IMR-90 (cell line): ENCODE data around the gene RAI1. TPM values are rescaled to one million over a fixed set of nuclear protein-coding genes. Genes with fewer than 3 reads are reported as not detected.

ENCODE experiments used
- ATAC-seq: fragments of 200-7000 bp; cut with Tn5 transposase; 2 replicates; pipeline ENCODE4 v1.9.1; 2020; ENCODE audit warnings: low read depth, mild to moderate bottlenecking, moderate library complexity
- BruUV-seq: library from RNA; stranded (reverse); fragments of 400-500 nt; replicated peaks from 2 replicates; lab custom pipeline; 2021; lab: Mats Ljungman, UMichigan
- CTCF ChIA-PET: fragments of 300-600 bp; formaldehyde crosslinking; extraction: SDS; loops from one replicate; lab custom pipeline; 2021; ENCODE audit warnings: antibody characterized with exemption; lab: Yijun Ruan, JAX
- POLR2A ChIA-PET: fragments of 300-600 bp; sonication (Branson Sonifier 250); formaldehyde crosslinking; loops from one replicate; lab custom pipeline; 2022; ENCODE audit warnings: antibody characterized with exemption; ENCODE audit not compliant: unreplicated experiment; lab: Charles Lee
- DNase-seq: peaks from one replicate; pipeline ENCODE4 v3.0.0; 2013
- H2AFZ ChIP-seq: replicated peaks from 2 replicates; pipeline ENCODE3; 2013; ENCODE audit warnings: low read length, mild to moderate bottlenecking; ENCODE audit not compliant: poor library complexity
- H2AK5ac ChIP-seq: 2 replicates; pipeline ENCODE4 v1.6.1; 2013; ENCODE audit warnings: low read depth, low read length, inconsistent platforms
- H2AK9ac ChIP-seq: replicated peaks from 2 replicates; pipeline ENCODE3; 2013; ENCODE audit warnings: mild to moderate bottlenecking, low read depth, low read length, moderate library complexity; ENCODE audit not compliant: poor library complexity
- H2BK120ac ChIP-seq: 2 replicates; pipeline ENCODE4 v1.6.1; 2013; ENCODE audit warnings: low read depth, low read length, inconsistent platforms
- H2BK15ac ChIP-seq: 3 replicates; pipeline ENCODE4 v1.6.1; 2013; ENCODE audit warnings: low read depth, low read length, inconsistent platforms
- H2BK20ac ChIP-seq: 2 replicates; pipeline ENCODE4 v1.6.1; 2013; ENCODE audit warnings: low read depth, mild to moderate bottlenecking, inconsistent platforms, low read length, moderate library complexity
- H2BK5ac ChIP-seq: 2 replicates; pipeline ENCODE4 v1.6.1; 2013; ENCODE audit warnings: mild to moderate bottlenecking, low read depth, low read length, inconsistent platforms; ENCODE audit not compliant: poor library complexity, severe bottlenecking
- H3K14ac ChIP-seq: replicated peaks from 2 replicates; pipeline ENCODE4 v1.6.1; 2013; ENCODE audit warnings: low read depth, low read length, inconsistent platforms
- H3K18ac ChIP-seq: 2 replicates; pipeline ENCODE4 v1.6.1; 2013; ENCODE audit warnings: low read depth, low read length, control low read depth
- H3K23ac ChIP-seq: 2 replicates; pipeline ENCODE4 v1.6.1; 2013; ENCODE audit warnings: low read depth, low read length, inconsistent platforms
- H3K27ac ChIP-seq: 2 replicates; pipeline ENCODE4 v1.5.1; 2013; ENCODE audit warnings: mild to moderate bottlenecking, control low read depth, low read length; ENCODE audit not compliant: insufficient read depth
- H3K27me3 ChIP-seq: 2 replicates; pipeline ENCODE4 v1.6.1; 2013; ENCODE audit warnings: low read length; ENCODE audit not compliant: control insufficient read depth, insufficient read depth
- H3K36me3 ChIP-seq: 2 replicates; pipeline ENCODE4 v1.6.1; 2013; ENCODE audit warnings: low read length, mixed read lengths; ENCODE audit not compliant: control insufficient read depth, insufficient read depth
- H3K4ac ChIP-seq: 2 replicates; pipeline ENCODE4 v1.6.1; 2013; ENCODE audit warnings: low read depth, low read length, inconsistent platforms
- H3K4me1 ChIP-seq: 2 replicates; pipeline ENCODE4 v1.6.1; 2013; ENCODE audit warnings: low read length, mixed read lengths; ENCODE audit not compliant: control insufficient read depth, insufficient read depth
- H3K4me2 ChIP-seq: 2 replicates; pipeline ENCODE4 v1.6.1; 2013; ENCODE audit warnings: low read depth, mild to moderate bottlenecking, control low read depth, low read length, moderate library complexity
- H3K4me3 ChIP-seq: 2 replicates; pipeline ENCODE4 v1.5.1; 2013; ENCODE audit warnings: low read depth, mild to moderate bottlenecking, control low read depth, low read length, moderate library complexity; ENCODE audit not compliant: insufficient read depth
- H3K56ac ChIP-seq: 2 replicates; pipeline ENCODE4 v1.6.1; 2013; ENCODE audit warnings: low read length, inconsistent platforms; ENCODE audit not compliant: insufficient read depth; ENCODE audit errors: extremely low read depth
- H3K79me1 ChIP-seq, 2 experiments: 2 replicates each; pipeline ENCODE4 v1.6.1; 2013; ENCODE audit warnings: low read length in 2 of 2, inconsistent platforms in 1 of 2, low read depth in 1 of 2
- H3K9ac ChIP-seq: 2 replicates; pipeline ENCODE4 v1.6.1; 2013; ENCODE audit warnings: low read depth, low read length, control low read depth
- H3K9me1 ChIP-seq: 2 replicates; pipeline ENCODE4 v1.6.1; 2013; ENCODE audit warnings: low read length, inconsistent platforms; ENCODE audit not compliant: insufficient read depth
- H3K9me3 ChIP-seq: 2 replicates; pipeline ENCODE4 v1.6.1; 2013; ENCODE audit warnings: low read length; ENCODE audit not compliant: control insufficient read depth, insufficient read depth
- H4K20me1 ChIP-seq: 2 replicates; pipeline ENCODE4 v1.6.1; 2013; ENCODE audit warnings: low read length, inconsistent platforms; ENCODE audit not compliant: insufficient read depth
- H4K5ac ChIP-seq: 2 replicates; pipeline ENCODE4 v1.6.1; 2013; ENCODE audit warnings: mild to moderate bottlenecking, low read depth, low read length, control low read depth
- H4K8ac ChIP-seq, 2 experiments: 2 replicates each; pipeline ENCODE4 v1.6.1; 2013; ENCODE audit warnings: low read depth in 2 of 2, low read length in 2 of 2, control low read depth in 1 of 2, inconsistent platforms in 1 of 2
- H4K91ac ChIP-seq: 2 replicates; pipeline ENCODE4 v1.6.1; 2013; ENCODE audit warnings: low read depth, low read length, inconsistent platforms; ENCODE audit not compliant: insufficient read depth
- BHLHE40 ChIP-seq: fragments of 150-350 bp; IDR thresholded peaks from 2 replicates; pipeline ENCODE4 v1.6.1; 2016; ENCODE audit warnings: mild to moderate bottlenecking, low read depth, low read length
- CEBPB ChIP-seq: IDR thresholded peaks from 2 replicates; pipeline ENCODE4 v1.6.1; 2012; ENCODE audit warnings: low read depth, low read length, improper control_type of control experiment
- CHD1 ChIP-seq: IDR thresholded peaks from 2 replicates; pipeline ENCODE4 v1.6.1; 2012; ENCODE audit warnings: low read depth, low read length, improper control_type of control experiment
- FOS ChIP-seq: fragments of 150-350 bp; IDR thresholded peaks from 2 replicates; pipeline ENCODE4 v1.6.1; 2016; ENCODE audit warnings: low read depth, low read length
- MAFK ChIP-seq: IDR thresholded peaks from 2 replicates; pipeline ENCODE4 v1.6.1; 2012; ENCODE audit warnings: low read depth, low read length, improper control_type of control experiment
- MAZ ChIP-seq: IDR thresholded peaks from 2 replicates; pipeline ENCODE4 v1.6.1; 2012; ENCODE audit warnings: low read depth, mild to moderate bottlenecking, low read length, improper control_type of control experiment, moderate library complexity, borderline replicate concordance
- MXI1 ChIP-seq: IDR thresholded peaks from 2 replicates; pipeline ENCODE4 v1.6.1; 2012; ENCODE audit warnings: low read depth, mild to moderate bottlenecking, low read length, moderate library complexity, borderline replicate concordance
- NFE2L2 ChIP-seq: fragments of 150-350 bp; IDR thresholded peaks from 2 replicates; pipeline ENCODE4 v1.6.1; 2016; ENCODE audit warnings: low read depth, mild to moderate bottlenecking, low read length
- POLR2A ChIP-seq: IDR thresholded peaks from 2 replicates; pipeline ENCODE4 v1.6.1; 2012; ENCODE audit warnings: mild to moderate bottlenecking, low read depth, low read length
- RAD21 ChIP-seq: IDR thresholded peaks from 2 replicates; pipeline ENCODE4 v1.6.1; 2012; ENCODE audit warnings: low read length, improper control_type of control experiment
- RCOR1 ChIP-seq: IDR thresholded peaks from 2 replicates; pipeline ENCODE4 v1.6.1; 2012; ENCODE audit warnings: mild to moderate bottlenecking, low read length, improper control_type of control experiment; ENCODE audit not compliant: insufficient replicate concordance
- RFX5 ChIP-seq: IDR thresholded peaks from 2 replicates; pipeline ENCODE4 v1.8.0; 2012; ENCODE audit warnings: low read depth, mild to moderate bottlenecking, low read length, moderate library complexity
- SMC3 ChIP-seq: fragments of 150-350 bp; IDR thresholded peaks from 2 replicates; pipeline ENCODE4 v1.6.1; 2016; ENCODE audit warnings: low read depth, mild to moderate bottlenecking, antibody characterized with exemption, low read length, moderate library complexity
- WGBS, 2 experiments: methylation state at CpG; one replicate each; pipeline versions ENCODE4 v1.1.5 to v1.1.7; 2013; ENCODE audit warnings: missing lambda C conversion rate in 2 of 2; ENCODE audit not compliant: insufficient read length in 1 of 2; ENCODE audit errors: extremely low coverage in 2 of 2; 5-methylcytosine and 5-hydroxymethylcytosine counted together
- dilution Hi-C: fragments of 300-500 bp; cut with HindIII; formaldehyde crosslinking; loops from one replicate; pipeline ENCODE4 v1.14.3; 2018; ENCODE audit warnings: low sequenced_read_pairs; ENCODE audit not compliant: unreplicated experiment
- in situ Hi-C: fragments of 300-500 bp; cut with MboI; formaldehyde crosslinking; loops from 3 replicates; pipeline ENCODE4 v1.14.3; 2019; ENCODE audit warnings: low sequenced_read_pairs, inconsistent platforms, mixed read lengths
- intact Hi-C: fragments of 100-400 bp; cut with micrococcal nuclease; formaldehyde crosslinking; loops from 2 replicates; pipeline ENCODE4 v1.10.0; 2022
- polyA plus RNA-seq, 3 experiments: library from polyadenylated mRNA; depleted of rRNA; stranded (reverse); fragments of >200 nt; gene quantifications; 2 replicates each; pipeline ENCODE4 v1.2.3, GENCODE V29; 2012; ENCODE audit warnings: low replicate concordance in 1 of 3
- total RNA-seq: library from RNA; depleted of rRNA; stranded (reverse); fragments of >200 nt; gene quantifications from 2 replicates; pipeline ENCODE4 v1.2.3, GENCODE V29; 2012
- TF ChIP-seq, protein P1 (sequence below): conservative IDR thresholded peaks from 2 replicates; pipeline ENCODE4 v1.5.1; 2012; ENCODE audit warnings: mild to moderate bottlenecking, low read depth, low read length, improper control_type of control experiment
- TF ChIP-seq, protein P2 (sequence below): fragments of 150-350 bp; IDR thresholded peaks from 2 replicates; pipeline ENCODE4 v1.6.1; 2017; ENCODE audit warnings: mild to moderate bottlenecking, antibody characterized with exemption, low read length, low read depth
- TF ChIP-seq, protein P3 (sequence below): fragments of 150-350 bp; IDR thresholded peaks from 2 replicates; pipeline ENCODE4 v1.6.1; 2016; ENCODE audit warnings: low read depth, mild to moderate bottlenecking, low read length, moderate library complexity, borderline replicate concordance

Gene RAI1
- total and polyA plus RNA-seq, 2 of the 4 experiments (the other 2 are of a cell fraction) = 1.8 to 10.5 TPM

DNA sequence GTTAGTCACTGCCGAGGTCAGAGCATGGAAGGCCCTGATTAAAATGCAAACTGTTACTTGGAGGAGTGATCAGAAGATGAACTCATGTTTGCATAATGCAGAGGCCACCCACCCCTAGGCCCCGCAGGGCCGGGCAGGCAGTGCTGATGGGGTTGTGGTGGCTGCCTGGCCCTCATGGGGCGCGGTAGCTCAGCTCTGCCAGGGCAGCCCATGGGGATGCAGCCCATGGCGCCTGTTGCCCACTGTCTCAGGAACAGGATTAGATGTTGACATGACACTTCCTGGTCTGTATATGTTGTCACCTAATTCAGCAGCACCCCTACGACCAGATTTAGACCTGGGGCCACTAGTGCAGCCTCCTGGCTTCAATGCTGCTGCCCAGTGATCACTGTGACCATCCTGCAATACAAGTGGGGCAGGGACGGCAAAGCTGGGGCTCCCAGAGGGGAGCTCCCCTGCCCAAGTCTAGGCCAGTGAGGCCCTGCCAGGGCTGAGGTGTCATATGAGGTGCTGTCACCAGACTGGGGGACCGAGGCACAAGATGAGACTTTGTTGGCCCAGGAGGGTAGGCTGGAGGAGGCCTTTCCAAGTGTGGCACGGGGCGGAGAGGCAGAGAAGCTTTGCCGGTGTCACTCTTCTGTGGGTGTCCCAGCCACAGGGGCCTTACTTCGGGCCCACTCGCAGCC, 49.1 kb downstream of the RAI1 start:
- Histone ChIP-seq H4K91ac (no peak overlapping the region), H3K36me3 (peaks cover 16% of the 10 kb centered on the region), H2AFZ (no peak overlapping the region), H3K4me1 (peaks cover 27% of the 10 kb centered on the region), H2AK9ac (peak overlapping the region; percentile 23), H3K9me3 (no peaks in the 10 kb centered on the region), H3K4ac (no peak overlapping the region), H3K9ac (no peak overlapping the region), H3K18ac (no peak overlapping the region), H4K8ac (no peak overlapping the region), H3K56ac (no peak overlapping the region), H3K27ac (no peak overlapping the region), H2BK15ac (no peak overlapping the region), H3K23ac (peak overlapping the region; percentile 44; the same call in 1 of the 2 replicates), H3K14ac (no peak overlapping the region), H3K9me1 (peaks cover 24% of the 10 kb centered on the region), H2BK5ac (no peak overlapping the region), H3K79me1 (peaks cover 22 to 96% of the 10 kb centered on the region in 2 experiments), H4K5ac (no peak overlapping the region), H3K4me2 (no peak overlapping the region), H2AK5ac (no peak overlapping the region), H3K27me3 (no peaks in the 10 kb centered on the region), H2BK120ac (no peak overlapping the region), H3K4me3 (no peak overlapping the region), H2BK20ac (no peak overlapping the region), H4K20me1 (peaks cover 95% of the 10 kb centered on the region)
- in situ Hi-C loops = no loop called here
- DNase-seq (no peak), ATAC-seq (peak; percentile 8; the same call in 1 of the 2 replicates)
- CTCF ChIA-PET = no interaction called here
- TF ChIP-seq RCOR1 (no peak), POLR2A (no peak), SMC3 (no peak), FOS (no peak), CEBPB (no peak), MXI1 (no peak), NFE2L2 (no peak), BHLHE40 (no peak), RAD21 (no peak), MAZ (no peak), CHD1 (no peak), MAFK (no peak), RFX5 (no peak)
- TF ChIP-seq, protein P1, sequence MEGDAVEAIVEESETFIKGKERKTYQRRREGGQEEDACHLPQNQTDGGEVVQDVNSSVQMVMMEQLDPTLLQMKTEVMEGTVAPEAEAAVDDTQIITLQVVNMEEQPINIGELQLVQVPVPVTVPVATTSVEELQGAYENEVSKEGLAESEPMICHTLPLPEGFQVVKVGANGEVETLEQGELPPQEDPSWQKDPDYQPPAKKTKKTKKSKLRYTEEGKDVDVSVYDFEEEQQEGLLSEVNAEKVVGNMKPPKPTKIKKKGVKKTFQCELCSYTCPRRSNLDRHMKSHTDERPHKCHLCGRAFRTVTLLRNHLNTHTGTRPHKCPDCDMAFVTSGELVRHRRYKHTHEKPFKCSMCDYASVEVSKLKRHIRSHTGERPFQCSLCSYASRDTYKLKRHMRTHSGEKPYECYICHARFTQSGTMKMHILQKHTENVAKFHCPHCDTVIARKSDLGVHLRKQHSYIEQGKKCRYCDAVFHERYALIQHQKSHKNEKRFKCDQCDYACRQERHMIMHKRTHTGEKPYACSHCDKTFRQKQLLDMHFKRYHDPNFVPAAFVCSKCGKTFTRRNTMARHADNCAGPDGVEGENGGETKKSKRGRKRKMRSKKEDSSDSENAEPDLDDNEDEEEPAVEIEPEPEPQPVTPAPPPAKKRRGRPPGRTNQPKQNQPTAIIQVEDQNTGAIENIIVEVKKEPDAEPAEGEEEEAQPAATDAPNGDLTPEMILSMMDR = no peak
- TF ChIP-seq, protein P2, sequence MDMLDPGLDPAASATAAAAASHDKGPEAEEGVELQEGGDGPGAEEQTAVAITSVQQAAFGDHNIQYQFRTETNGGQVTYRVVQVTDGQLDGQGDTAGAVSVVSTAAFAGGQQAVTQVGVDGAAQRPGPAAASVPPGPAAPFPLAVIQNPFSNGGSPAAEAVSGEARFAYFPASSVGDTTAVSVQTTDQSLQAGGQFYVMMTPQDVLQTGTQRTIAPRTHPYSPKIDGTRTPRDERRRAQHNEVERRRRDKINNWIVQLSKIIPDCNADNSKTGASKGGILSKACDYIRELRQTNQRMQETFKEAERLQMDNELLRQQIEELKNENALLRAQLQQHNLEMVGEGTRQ = no peak
- TF ChIP-seq, protein P3, sequence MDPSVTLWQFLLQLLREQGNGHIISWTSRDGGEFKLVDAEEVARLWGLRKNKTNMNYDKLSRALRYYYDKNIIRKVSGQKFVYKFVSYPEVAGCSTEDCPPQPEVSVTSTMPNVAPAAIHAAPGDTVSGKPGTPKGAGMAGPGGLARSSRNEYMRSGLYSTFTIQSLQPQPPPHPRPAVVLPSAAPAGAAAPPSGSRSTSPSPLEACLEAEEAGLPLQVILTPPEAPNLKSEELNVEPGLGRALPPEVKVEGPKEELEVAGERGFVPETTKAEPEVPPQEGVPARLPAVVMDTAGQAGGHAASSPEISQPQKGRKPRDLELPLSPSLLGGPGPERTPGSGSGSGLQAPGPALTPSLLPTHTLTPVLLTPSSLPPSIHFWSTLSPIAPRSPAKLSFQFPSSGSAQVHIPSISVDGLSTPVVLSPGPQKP = no peak
- POLR2A ChIA-PET = no interaction called here
- BruUV-seq = no TSS peak
- intact Hi-C loops = no loop called here
- WGBS, 2 experiments = 77% methylated on average over 8 of the region's 14 CpGs; no CpG with 5 or more reads in 1 of the 2 experiments
- dilution Hi-C loops = no loop called here
